K562 (cell line): ENCODE results near the gene HMGN1. TPM values are rescaled to one million over a fixed set of nuclear protein-coding genes. Genes with fewer than 3 reads are reported as not detected.

Experiments
- ATAC-seq: fragments of 200-7000 bp; cut with Tn5 transposase; 3 replicates; pipeline ENCODE4 v1.9.1; 2020; ENCODE audit warnings: moderate library complexity
- BruUV-seq: library from RNA; stranded (reverse); fragments of 400-500 nt; replicated peaks from 2 replicates; lab custom pipeline; 2021; lab: Mats Ljungman, UMichigan
- CTCF ChIA-PET: fragments of 300-600 bp; formaldehyde crosslinking; extraction: SDS; loops from one replicate; lab custom pipeline; 2021; ENCODE audit warnings: low intra/inter-chr PET ratio; lab: Yijun Ruan, JAX
- POLR2A ChIA-PET: fragments of 300-600, 350-650 bp; sonication (Branson Sonifier 250); formaldehyde crosslinking; extraction: SDS; loops from one replicate; lab custom pipeline; 2021; ENCODE audit warnings: antibody characterized with exemption, inconsistent platforms; lab: Yijun Ruan, JAX
- DNase-seq, 4 experiments: peaks; one replicate each; pipeline versions ENCODE4 v3.0.0 to v3.0.0-alpha.2; 2011 to 2018; ENCODE audit warnings: low spot score in 3 of 4, mixed read lengths in 3 of 4; ENCODE audit errors: extremely low read depth in 1 of 4
- FAIRE-seq: peaks from 2 replicates; lab custom pipeline; 2011; peaks lifted over from hg19 to GRCh38; lab: Jason Lieb, UNC
- H2AFZ ChIP-seq: 2 replicates; pipeline ENCODE4 v1.6.0; 2011; ENCODE audit warnings: low read depth, low read length, control low read depth, inconsistent platforms
- H3K27ac ChIP-seq: fragments of 200-600 bp; 3 replicates; pipeline ENCODE4 v1.8.0; 2011; ENCODE audit warnings: low read depth, mild to moderate bottlenecking, control low read depth, inconsistent platforms, low read length, moderate library complexity, mixed read lengths; ENCODE audit errors: extremely low read depth
- H3K27me3 ChIP-seq, 2 experiments: fragments of 300-600 bp in 1 of 2; 2 replicates in 1 of 2; 3 replicates in 1 of 2; pipeline versions ENCODE4 v1.6.0 to v1.8.0; 2011; ENCODE audit warnings: inconsistent platforms in 2 of 2, low read length in 2 of 2, mild to moderate bottlenecking in 1 of 2, mixed read lengths in 1 of 2, moderate library complexity in 1 of 2; ENCODE audit not compliant: control insufficient read depth in 2 of 2, insufficient read depth in 2 of 2
- H3K36me3 ChIP-seq: fragments of 300-600 bp; 3 replicates; pipeline ENCODE4 v1.8.0; 2011; ENCODE audit warnings: mild to moderate bottlenecking, low read length, inconsistent platforms; ENCODE audit not compliant: control insufficient read depth, insufficient read depth
- H3K4me1 ChIP-seq, 2 experiments: fragments of 200-600 bp in 1 of 2; replicated peaks in 1 of 2; 2 replicates in 1 of 2; 3 replicates in 1 of 2; pipeline versions ENCODE4 v1.5.1 to v1.8.0; 2011; ENCODE audit warnings: inconsistent platforms in 2 of 2, low read length in 2 of 2, mild to moderate bottlenecking in 1 of 2, mixed read lengths in 1 of 2, moderate library complexity in 1 of 2; ENCODE audit not compliant: control insufficient read depth in 2 of 2, insufficient read depth in 2 of 2
- H3K4me2 ChIP-seq: 2 replicates; pipeline ENCODE4 v1.6.1; 2011; ENCODE audit warnings: low read length, control low read depth, inconsistent platforms, mixed read lengths; ENCODE audit not compliant: insufficient read depth
- H3K4me3 ChIP-seq: fragments of 200-600 bp; sonication (generic), shearing (Covaris generic); 2 replicates; pipeline ENCODE4 v1.5.1; 2016; ENCODE audit warnings: control low read depth, inconsistent platforms
- H3K79me2 ChIP-seq: fragments of 200-600 bp; 3 replicates; pipeline ENCODE4 v1.8.0; 2011; ENCODE audit warnings: low read length, inconsistent platforms; ENCODE audit not compliant: control insufficient read depth, insufficient read depth
- H3K9ac ChIP-seq, 2 experiments: 2 replicates each; pipeline versions ENCODE4 v1.6.0 to v1.6.1; 2011; ENCODE audit warnings: low read depth in 2 of 2, low read length in 2 of 2, control low read depth in 1 of 2, inconsistent platforms in 1 of 2, mild to moderate bottlenecking in 1 of 2, mixed read lengths in 1 of 2; ENCODE audit not compliant: insufficient read depth in 1 of 2
- H3K9me1 ChIP-seq: one replicate; pipeline ENCODE4 v1.6.0; 2011; ENCODE audit warnings: inconsistent platforms, mild to moderate bottlenecking, low read length, moderate library complexity; ENCODE audit not compliant: control insufficient read depth, insufficient read depth
- H3K9me3 ChIP-seq: replicated peaks from 2 replicates; pipeline ENCODE4 v1.5.1; 2011; ENCODE audit warnings: low read depth, low read length, inconsistent platforms; ENCODE audit not compliant: control insufficient read depth, insufficient read depth
- H4K20me1 ChIP-seq: replicated peaks from 2 replicates; pipeline ENCODE4 v1.6.1; 2011; ENCODE audit warnings: low read length, inconsistent platforms, mixed read lengths; ENCODE audit not compliant: control insufficient read depth, insufficient read depth
- ARID2 ChIP-seq: fragments of 450-650 bp; IDR thresholded peaks from 2 replicates; pipeline ENCODE4 v1.6.1; 2017; ENCODE audit warnings: antibody characterized with exemption, mild to moderate bottlenecking
- BDP1 ChIP-seq: IDR thresholded peaks from 3 replicates; pipeline ENCODE4 v1.6.1; 2011; ENCODE audit not compliant: insufficient read length, insufficient read depth
- CHCHD3 ChIP-seq: fragments of 250-450 bp; sonication (Bioruptor Pico); IDR thresholded peaks from 2 replicates; pipeline ENCODE4 v2.1.2; 2022; ENCODE audit warnings: mild to moderate bottlenecking
- CTBP1 ChIP-seq: fragments of 450-650 bp; IDR thresholded peaks from 2 replicates; pipeline ENCODE4 v1.6.1; 2016; ENCODE audit warnings: borderline replicate concordance
- EHMT2 ChIP-seq: fragments of 450-650 bp; IDR thresholded peaks from 2 replicates; pipeline ENCODE4 v1.6.1; 2018; ENCODE audit warnings: antibody characterized with exemption
- FOXJ2 ChIP-seq: fragments of 200-800 bp; sonication (Bioruptor generic); IDR thresholded peaks from 2 replicates; pipeline ENCODE4 v1.6.1; 2016; ENCODE audit warnings: missing genetic modification characterization, missing compliant biosample characterization
- HLTF ChIP-seq: fragments of 450-650 bp; IDR thresholded peaks from 2 replicates; pipeline ENCODE4 v1.6.1; 2016
- MEF2D ChIP-seq: conservative IDR thresholded peaks from 2 replicates; pipeline ENCODE4 v1.6.1; 2016; ENCODE audit warnings: low read depth, missing genetic modification characterization, missing compliant biosample characterization
- NFYB ChIP-seq: IDR thresholded peaks from 2 replicates; pipeline ENCODE4 v1.6.1; 2011; ENCODE audit warnings: mild to moderate bottlenecking, moderate library complexity; ENCODE audit not compliant: insufficient read length; ENCODE audit errors: extremely low read depth
- PHB2 ChIP-seq: fragments of 450-650 bp; IDR thresholded peaks from 2 replicates; pipeline ENCODE4 v1.6.1; 2017; ENCODE audit warnings: low read depth
- PML ChIP-seq: IDR thresholded peaks from 2 replicates; pipeline ENCODE4 v1.6.1; 2012; ENCODE audit warnings: low read length, inconsistent platforms
- POLR2H ChIP-seq: IDR thresholded peaks from 2 replicates; pipeline ENCODE4 v1.6.1; 2016; ENCODE audit warnings: missing genetic modification characterization, low read depth, mild to moderate bottlenecking, control low read depth, missing compliant biosample characterization, moderate library complexity
- SP2 ChIP-seq: IDR thresholded peaks from 2 replicates; pipeline ENCODE4 v1.6.1; 2011; ENCODE audit warnings: mild to moderate bottlenecking, low read depth, low read length, moderate library complexity; ENCODE audit not compliant: poor library complexity, severe bottlenecking; ENCODE audit errors: extremely low read depth
- TEAD1 ChIP-seq, 2 experiments: fragments of 450-650 bp in 1 of 2; sonication (generic) in 1 of 2; formaldehyde crosslinking; IDR thresholded peaks; 2 replicates each; pipeline versions ENCODE4 v1.4.0 to v1.8.0; 2020 to 2022; ENCODE audit warnings: mild to moderate bottlenecking in 2 of 2, missing genetic modification reagents in 1 of 2
- XRCC4 ChIP-seq: IDR thresholded peaks from one replicate; pipeline ENCODE4 v1.6.1; 2011; ENCODE audit not compliant: insufficient read depth, insufficient read length; ENCODE audit errors: extremely low read depth
- YBX1 ChIP-seq: fragments of 450-650 bp; IDR thresholded peaks from 2 replicates; pipeline ENCODE4 v1.7.1; 2016; ENCODE audit warnings: mild to moderate bottlenecking
- ZBTB8A ChIP-seq: fragments of 450-650 bp; IDR thresholded peaks from 2 replicates; pipeline ENCODE4 v1.6.1; 2018; ENCODE audit warnings: mild to moderate bottlenecking, moderate library complexity; ENCODE audit not compliant: partially characterized antibody
- ZKSCAN1 ChIP-seq: fragments of 150-350 bp; IDR thresholded peaks from 2 replicates; pipeline ENCODE4 v1.6.1; 2016; ENCODE audit warnings: low read depth, low read length
- ZKSCAN8 ChIP-seq: fragments of 200-800 bp; sonication (Bioruptor generic); IDR thresholded peaks from 2 replicates; pipeline ENCODE4 v1.6.1; 2016; ENCODE audit warnings: missing genetic modification characterization, missing compliant biosample characterization
- ZNF140 ChIP-seq: fragments of 250-450 bp; sonication (Bioruptor Pico); IDR thresholded peaks from 2 replicates; pipeline ENCODE4 v1.8.0; 2021; ENCODE audit warnings: moderate library complexity, mild to moderate bottlenecking, inconsistent platforms
- ZNF212 ChIP-seq: fragments of 450-650 bp; formaldehyde crosslinking; IDR thresholded peaks from 2 replicates; pipeline ENCODE4 v1.4.0; 2020; ENCODE audit warnings: mild to moderate bottlenecking
- ZNF696 ChIP-seq: fragments of 250-450 bp; sonication (Bioruptor Pico); conservative IDR thresholded peaks from 2 replicates; pipeline ENCODE4 v1.4.0; 2020; ENCODE audit warnings: mild to moderate bottlenecking, moderate library complexity
- WGBS: fragments of 100-300 bp; shearing (Covaris generic); methylation state at CpG from one replicate; pipeline ENCODE4 v1.1.6; 2016; ENCODE audit warnings: low coverage, mixed read lengths; ENCODE audit not compliant: insufficient coverage; ENCODE audit errors: missing lambda C conversion rate; 5-methylcytosine and 5-hydroxymethylcytosine counted together
- in situ Hi-C: fragments of 300-500 bp; cut with MboI; formaldehyde crosslinking; loops from 4 replicates; pipeline ENCODE4 v1.15.0; 2018; ENCODE audit warnings: inconsistent platforms, mixed read lengths
- intact Hi-C: fragments of 100-400 bp; cut with micrococcal nuclease; formaldehyde crosslinking; loops from 2 replicates; pipeline ENCODE4 v1.14.2; 2022
- polyA plus RNA-seq, 8 experiments: library from polyadenylated mRNA; depleted of rRNA in 4 of 8; stranded (reverse) in 5 of 8; unstranded in 3 of 8; fragments of >200 nt; fragmentation: Nextera tagmentation in 2 of 8; fragmentation: Illumina TruSeq in 1 of 8; extraction: Ambion mirVana in 2 of 8; extraction: Trizol in 1 of 8; gene quantifications; 2 replicates each; pipeline versions ENCODE4 v1.2.1 to v1.2.3, GENCODE V29; 2011 to 2014; ENCODE audit warnings: inconsistent platforms in 1 of 8, missing spikeins in 1 of 8
- total RNA-seq, 7 experiments: library from RNA; depleted of rRNA in 6 of 7; stranded (reverse); fragments of >200 nt in 6 of 7; fragmentation: Illumina TruSeq in 2 of 7; extraction: Trizol in 2 of 7; gene quantifications; 2 replicates each; pipeline versions ENCODE4 v1.2.1 to v1.2.3, GENCODE V29; 2011 to 2021; ENCODE audit warnings: low replicate concordance in 1 of 7
- TF ChIP-seq, protein P1 (sequence below), 2 experiments: fragments of 250-450 bp in 1 of 2; fragments of 450-650 bp in 1 of 2; sonication (Bioruptor Pico) in 1 of 2; IDR thresholded peaks; 2 replicates each; pipeline versions ENCODE4 v1.6.1 to v1.8.0; 2016 to 2021; ENCODE audit warnings: mild to moderate bottlenecking in 2 of 2, moderate library complexity in 2 of 2, missing compliant biosample characterization in 1 of 2, missing genetic modification characterization in 1 of 2

HMGN1 gene
- total and polyA plus RNA-seq, 9 of the 15 experiments (the other 6 are each of a cell fraction or from before 2014, with no cell fraction given), result 124 to 626 (median 498) TPM

DNA sequence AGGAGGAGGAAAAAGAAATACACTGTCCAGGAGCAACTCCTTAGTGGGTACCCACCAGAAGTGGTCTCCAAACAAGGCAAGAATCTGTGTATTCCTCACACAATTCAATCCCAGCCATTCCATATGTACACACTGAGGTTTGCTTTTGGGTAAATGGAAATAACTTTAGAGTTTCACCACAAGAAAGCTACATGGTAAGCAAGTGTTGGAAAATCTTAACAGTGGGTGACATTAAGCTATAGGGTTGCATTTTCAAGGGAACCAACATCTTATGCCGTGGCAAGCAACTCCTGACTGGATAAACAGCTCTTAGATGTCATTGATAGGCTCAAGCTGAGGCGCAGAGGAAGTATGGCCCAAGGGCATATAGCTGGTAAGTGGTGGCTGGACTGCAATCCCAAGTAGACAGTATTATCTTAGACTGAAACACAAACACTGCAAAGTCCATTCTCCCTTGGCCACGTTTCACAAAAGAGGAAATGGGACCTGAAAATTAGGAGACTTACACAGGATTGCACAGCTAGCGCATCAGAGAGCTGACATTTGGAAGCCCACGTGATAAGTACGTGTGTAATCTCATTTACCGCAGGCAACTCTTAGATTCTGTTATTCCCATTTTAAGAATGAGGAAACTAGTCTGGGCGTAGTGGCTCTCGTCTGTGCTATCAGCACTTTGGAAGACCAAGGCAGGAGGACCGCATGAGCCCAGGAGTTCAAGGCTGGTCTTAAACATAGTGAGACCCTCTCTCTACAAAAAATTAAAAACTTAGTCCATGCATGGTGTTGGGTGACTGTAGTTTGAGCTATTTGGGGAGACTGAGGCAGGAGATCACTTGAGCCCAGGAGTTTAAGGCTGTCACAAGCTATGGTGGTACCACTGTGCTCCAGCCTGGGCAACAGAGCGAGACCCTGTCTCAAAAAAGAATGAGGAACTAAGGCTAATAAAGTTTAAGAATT is 31.5 kb downstream of the HMGN1 start:
- 10% methylated on average over 11 of the region's 11 CpGs for WGBS
- no TSS peak for BruUV-seq
- POLR2A ChIA-PET, result interaction anchor here (0.6 to 7.1 kb wide), 20 partner anchors 9 to 211 kb away, joined by 3 to 73 read pairs (median 4); partner anchors contain the start of genes HMGN1 and PSMG1
- DNase-seq (peak in 2 of 4 experiments; percentile 57 to 80), FAIRE-seq (peak; percentile 70), ATAC-seq (peak; percentile 7)
- Histone ChIP-seq H3K4me2 (peak overlapping the region; percentile 70), H3K9me1 (no peaks in the 10 kb centered on the region), H3K4me3 (no peak overlapping the region), H3K27me3 (no peaks in the 10 kb centered on the region), H3K9me3 (0 out of 2 replicates have a peak, but pooled peaks cover 2% of the 10 kb centered on the region), H4K20me1 (no peaks in the 10 kb centered on the region), H3K9ac (peak overlapping the region; percentile 7 to 51; a peak in 3 of 4 replicates), H2AFZ (peak overlapping the region; percentile 91), H3K4me1 (peaks cover 32 to 57% of the 10 kb centered on the region in 2 experiments), H3K79me2 (peaks cover 20% of the 10 kb centered on the region), H3K27ac (peak overlapping the region; percentile 75), H3K36me3 (no peaks in the 10 kb centered on the region)
- in situ Hi-C loops, result loop anchor here (5.0 kb wide), 1 partner anchor 70 kb away; no protein-coding TSS in a partner anchor
- intact Hi-C loops, result loop anchor here (1.0 to 10.0 kb wide), 2 partner anchors 71 to 133 kb away; partner anchors contain the start of gene PSMG1
- CTCF ChIA-PET, result interaction anchor here (1.0 kb wide), 1 partner anchor 71 kb away, joined by 3 read pairs; no protein-coding TSS in a partner anchor
- no peak for TF ChIP-seq HLTF
- TF ChIP-seq XRCC4, result no peak
- TF ChIP-seq PML, result no peak
- peak; percentile 16; the same call in 1 of the 2 replicates for TF ChIP-seq MEF2D (tag)
- TF ChIP-seq TEAD1 (CRISPR knock-in tag; IDR thresholded peaks at IDR 0.05), result 0 out of 4 replicates have a peak, but pooled peaks have one; percentile 4 to 47
- TF ChIP-seq NFYB, result no peak
- TF ChIP-seq BDP1, result no peak
- TF ChIP-seq EHMT2, result no peak; the same call in 1 of the 2 replicates
- TF ChIP-seq ZNF696 (CRISPR knock-in tag), result no peak
- TF ChIP-seq ZBTB8A, result no peak
- no peak for TF ChIP-seq CHCHD3 (CRISPR knock-in tag)
- TF ChIP-seq FOXJ2, result no peak; the same call in 1 of the 2 replicates
- TF ChIP-seq POLR2H, result no peak
- no peak for TF ChIP-seq YBX1
- peak; percentile 89 for TF ChIP-seq CTBP1
- TF ChIP-seq SP2, result no peak
- TF ChIP-seq ZNF212 (CRISPR knock-in tag), result no peak
- peak; percentile 9; the same call in 1 of the 2 replicates for TF ChIP-seq ZKSCAN1
- TF ChIP-seq, protein P1, sequence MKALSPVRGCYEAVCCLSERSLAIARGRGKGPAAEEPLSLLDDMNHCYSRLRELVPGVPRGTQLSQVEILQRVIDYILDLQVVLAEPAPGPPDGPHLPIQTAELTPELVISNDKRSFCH (CRISPR knock-in tag; IDR thresholded peaks at IDR 0.05), result no peak
- TF ChIP-seq, protein P1 (tag; IDR thresholded peaks at IDR 0.05), result peak; percentile 96
- 0 out of 2 replicates have a peak, but pooled peaks have one; percentile 23 for TF ChIP-seq ZNF140 (CRISPR knock-in tag)
- no peak for TF ChIP-seq ARID2
- peak; percentile 72; the same call in 1 of the 2 replicates for TF ChIP-seq ZKSCAN8 (CRISPR knock-in tag)
- no peak for TF ChIP-seq PHB2
